Posterior vena cava (tissue), 2 donors: ENCODE measurements around the gene RAB11FIP3. TPM values are rescaled to one million over a fixed set of nuclear protein-coding genes. Genes with fewer than 3 reads are reported as not detected.

ENCODE experiments used
- DNase-seq: peaks from one replicate; pipeline ENCODE4 v3.0.0-alpha.2; 2020; ENCODE audit warnings: low spot score
- intact Hi-C, 2 donors: fragments of 100-400 bp; cut with DNase I; formaldehyde crosslinking; loops; one replicate each; pipeline versions ENCODE4 v1.14.1 to v1.14.2; 2022 to 2023
- microRNA-seq, 2 donors: library from miRNA; unstranded; fragments of <30 nt; microRNA quantifications; one replicate each; pipeline ENCODE4 v1.2.0, GENCODE V29; 2020 to 2021; ENCODE audit warnings: borderline microRNAs expressed in 2 of 2
- total RNA-seq, 2 donors: library from RNA; stranded (reverse); fragmentation: NEBNext Ultra II Directional; extraction: Animal tissue kit (Norgen Biotek cat#: 25700); gene quantifications; one replicate each; pipeline ENCODE4 v1.2.1, GENCODE V29; 2021
- donor health status: DM: yes; HTN: yes; CAD: no.
- donor health status: DM: yes; HTN: yes; CAD: no.

The RAB11FIP3 gene
- total RNA-seq, 2 donors from 2014 or later: 40.1 to 45.2 TPM

DNA sequence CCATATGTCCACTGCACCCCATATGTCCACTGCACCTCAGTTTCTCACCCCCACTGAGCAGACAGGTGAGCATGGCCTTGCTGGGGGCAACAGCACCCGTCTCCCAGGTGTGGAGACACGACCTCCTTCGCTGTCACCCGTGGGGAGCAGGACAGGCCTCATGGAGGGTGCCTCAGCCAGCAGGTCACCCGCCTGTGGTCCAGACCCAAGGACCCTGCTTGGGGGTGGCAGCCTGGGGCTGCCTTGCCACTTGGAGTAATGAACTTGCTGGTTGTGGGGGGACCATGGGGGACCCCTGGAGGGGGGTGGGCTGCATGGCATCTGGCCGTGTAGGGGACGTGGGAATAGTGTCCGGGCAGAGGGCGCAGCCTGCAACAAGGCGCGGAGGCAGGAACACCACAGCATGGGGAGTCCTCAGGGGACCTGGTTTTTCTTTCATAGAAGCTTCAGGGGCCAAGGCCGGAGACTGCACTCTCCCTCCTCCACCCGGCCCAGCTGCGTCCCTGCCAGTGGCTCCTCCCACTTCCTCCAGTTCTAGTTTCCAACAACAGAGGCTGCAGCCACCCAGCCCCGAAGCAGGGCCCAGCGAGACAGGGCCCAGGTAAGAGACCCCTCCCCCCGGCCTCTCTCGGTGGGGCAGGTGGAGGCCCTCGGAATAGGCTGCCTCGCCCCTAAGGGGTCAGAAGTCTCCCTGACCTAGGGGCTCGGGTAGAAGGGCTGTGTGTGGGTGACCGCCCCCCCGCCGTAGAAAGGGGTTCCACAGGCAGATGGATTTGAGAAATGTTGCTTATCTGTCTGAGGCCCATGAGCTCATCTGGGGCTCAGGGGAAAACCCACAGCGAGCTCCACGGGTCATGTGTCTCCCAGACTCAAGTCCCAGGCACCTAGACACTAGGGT, 141.3 kb downstream of the RAB11FIP3 start, which contains the start of gene NHLRC4:
Gene NHLRC4 (plus strand): TSS at position 531 of the 898 bp plus-strand sequence. CDS start 1,043 bp downstream, outside the sequence.
- intact Hi-C loops: no loop called here
- peak; percentile 92 for DNase-seq

DNA sequence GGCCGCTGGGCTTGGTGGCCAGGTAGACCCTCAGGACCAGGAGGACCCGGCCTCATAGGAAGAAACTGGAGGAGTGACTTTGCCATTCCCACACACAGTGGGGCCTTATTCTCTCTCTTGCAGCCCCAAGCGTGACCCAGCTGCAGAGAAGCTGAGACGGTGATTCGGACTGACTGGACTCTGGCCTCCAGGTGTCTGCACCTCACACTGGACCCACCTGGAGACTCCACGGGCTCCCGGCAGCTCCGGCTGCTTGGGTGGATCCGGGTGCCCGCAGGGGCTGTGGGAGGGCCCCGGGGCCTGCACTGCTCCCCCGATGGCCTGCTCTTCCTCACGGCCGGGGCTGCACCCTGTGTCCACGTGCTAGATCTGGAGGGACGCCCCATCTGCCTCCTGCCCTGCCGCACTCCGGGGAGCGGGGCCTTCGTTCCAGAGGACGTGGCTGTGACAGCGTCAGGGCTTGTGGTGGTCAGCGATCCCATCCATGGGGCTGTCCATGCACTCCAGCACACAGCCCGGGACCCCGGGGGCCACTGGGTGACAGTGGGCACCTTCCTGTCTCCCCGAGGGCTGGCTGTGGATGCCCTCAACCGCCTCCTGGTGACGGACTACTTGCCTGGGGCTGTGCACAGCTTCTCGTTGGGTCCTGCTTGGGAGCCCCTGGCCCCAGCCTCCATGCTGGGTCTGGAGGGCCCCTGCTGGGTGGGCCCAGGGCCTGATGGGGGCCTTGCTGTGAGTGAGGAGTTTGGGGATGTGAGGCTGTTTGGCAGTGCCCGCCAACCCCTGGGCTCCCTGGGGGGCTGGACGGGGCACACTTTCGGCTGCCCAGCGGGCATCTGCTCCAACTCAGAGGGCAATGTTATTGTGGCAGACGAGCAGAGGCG, 142.2 kb downstream of the RAB11FIP3 start:
- intact Hi-C loops: no loop called here

DNA sequence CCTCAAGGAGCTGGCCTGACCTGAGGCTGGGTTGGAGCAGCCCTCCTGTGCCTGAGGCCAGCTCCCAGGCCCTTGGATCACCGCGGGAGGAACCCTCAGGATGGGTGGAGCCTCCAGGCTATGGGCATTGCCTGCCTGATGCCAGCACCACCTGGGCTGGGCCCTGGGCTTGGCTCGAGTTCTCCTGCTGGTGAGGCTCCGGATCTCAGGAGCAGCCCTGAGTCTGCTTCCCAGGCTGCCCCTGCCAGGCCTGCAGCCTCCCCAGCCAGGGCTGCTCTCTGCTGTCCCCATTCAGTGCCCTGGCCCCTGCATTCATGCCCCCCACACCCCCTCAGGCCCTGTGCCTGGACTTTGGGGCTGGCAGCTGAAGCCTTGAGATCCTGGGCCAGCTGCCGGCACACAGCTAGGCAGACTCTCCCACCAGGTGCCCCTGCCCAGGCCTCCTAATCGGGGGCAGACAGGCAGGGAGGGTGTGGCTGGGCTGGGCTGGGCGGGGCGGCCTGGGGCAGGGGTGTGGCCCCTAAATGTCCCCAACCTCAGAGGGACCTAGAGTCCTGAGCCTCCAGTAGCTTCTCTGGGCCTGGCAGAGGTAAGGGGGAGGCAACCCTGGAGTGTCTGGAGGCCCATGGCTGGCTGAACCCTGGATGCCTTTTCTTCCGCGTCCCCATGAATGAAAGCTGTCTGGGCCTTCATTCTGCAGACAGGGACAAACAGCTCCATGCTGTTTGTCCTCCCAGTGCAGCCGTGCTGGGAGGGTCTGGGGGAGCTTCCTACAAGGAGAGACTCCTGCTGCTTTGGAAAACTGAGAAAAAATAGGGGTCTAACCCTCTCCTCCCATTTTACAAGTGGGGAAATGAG, 143.2 kb downstream of the RAB11FIP3 start:
- intact Hi-C loops: no loop called here
- DNase-seq: no peak

More for the DNA sequence above, 142.2 kb downstream of the RAB11FIP3 start:
- no peak for DNase-seq

DNA sequence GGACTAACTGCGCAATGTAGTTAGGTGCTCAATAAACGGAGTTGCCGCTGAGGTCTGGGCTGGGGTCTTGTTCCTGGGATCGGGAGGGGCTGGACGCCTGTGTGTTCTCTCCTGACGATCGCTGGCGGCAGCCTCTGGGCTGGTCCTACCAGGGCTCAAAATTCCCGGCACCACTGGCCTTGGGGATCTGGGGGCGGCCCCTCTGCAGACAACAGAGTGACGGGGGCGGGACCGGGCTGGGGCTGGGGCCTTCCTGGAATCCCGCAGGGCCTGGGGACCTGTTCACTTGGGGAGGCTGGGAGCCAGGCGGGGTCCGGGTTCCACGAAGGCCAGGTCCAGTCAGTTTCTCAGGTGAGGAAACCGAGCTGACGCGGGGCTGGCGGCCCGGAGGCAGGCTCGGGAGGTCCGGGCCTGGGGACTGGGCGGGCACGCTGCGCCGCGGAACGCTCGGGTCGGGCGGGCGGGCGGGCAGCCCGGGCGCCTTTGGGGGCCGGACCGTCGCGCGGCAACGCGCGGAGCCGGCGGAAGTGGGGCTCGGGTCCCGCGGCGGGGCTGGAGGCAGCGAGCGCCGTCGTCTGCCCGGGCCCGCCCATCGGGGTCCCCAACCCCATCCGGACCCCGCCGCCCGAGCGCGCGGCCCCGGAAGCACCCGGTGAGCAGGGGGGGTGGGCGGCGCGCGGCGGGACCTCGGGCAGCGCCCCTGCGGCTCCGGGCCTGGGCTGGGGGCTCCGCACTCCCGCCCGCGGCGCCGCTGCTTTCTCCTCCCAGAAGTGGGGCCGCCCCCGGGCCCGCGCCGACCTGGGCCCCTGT, 144.2 kb downstream of the RAB11FIP3 start, which contains the start of gene PIGQ:
Gene PIGQ (plus strand): TSS at position 524 of the 810 bp plus-strand sequence. CDS start 4,107 bp downstream, outside the sequence.
- peak; percentile 90 for DNase-seq
- intact Hi-C loops: no loop called here

Small RNA genes within 50 kb of the gene (microRNA-seq; reads per million reads assigned to microRNA genes)
- 0.32 to 0.78 reads per million in 2 donors for gene MIR3176
- gene MIR5587: 0 to 0.52 reads per million in 2 donors

Other genes starting within 250 kb of the RAB11FIP3 start
- 1,000 to 10,000 TPM in 1 of 2 donors, 100 to 1,000 TPM in 1; 878 to 2,742 TPM for gene HBA1, start 249.0 kb upstream of the RAB11FIP3 start, total RNA-seq
- under 1 TPM in 1 of 2 donors, not detected in 1; 0.48 TPM for gene HBQ1, start 245.2 kb upstream of the RAB11FIP3 start, total RNA-seq
- gene LUC7L, start 196.2 kb upstream of the RAB11FIP3 start, total RNA-seq: 10 to 100 TPM; 42.7 to 43.0 TPM
- 10 to 100 TPM; 69.4 to 86.2 TPM for gene FAM234A, start 190.8 kb upstream of the RAB11FIP3 start, total RNA-seq
- gene RGS11, start 149.7 kb upstream of the RAB11FIP3 start, total RNA-seq: 10 to 100 TPM in 1 of 2 donors, 1 to 10 TPM in 1; 7.7 to 10.6 TPM
- under 1 TPM; 0.38 to 0.97 TPM for gene ARHGDIG, start 145.1 kb upstream of the RAB11FIP3 start, total RNA-seq
- gene PDIA2, start 142.5 kb upstream of the RAB11FIP3 start, total RNA-seq: under 1 TPM; 0.86 to 0.88 TPM
- gene AXIN1, start 72.9 kb upstream of the RAB11FIP3 start, total RNA-seq: 10 to 100 TPM; 13.4 to 19.0 TPM
- 10 to 100 TPM; 35.7 to 36.0 TPM for gene MRPL28, start 55.1 kb upstream of the RAB11FIP3 start, total RNA-seq
- gene PGAP6, start 43.7 kb upstream of the RAB11FIP3 start, total RNA-seq: 10 to 100 TPM; 24.7 to 28.9 TPM
- 100 to 1,000 TPM in 1 of 2 donors, 10 to 100 TPM in 1; 70.7 to 108 TPM for gene NME4, start 28.4 kb upstream of the RAB11FIP3 start, total RNA-seq
- 10 to 100 TPM; 11.2 to 12.9 TPM for gene DECR2, start 23.8 kb upstream of the RAB11FIP3 start, total RNA-seq
- gene CAPN15, start 102.1 kb downstream of the RAB11FIP3 start, total RNA-seq: 10 to 100 TPM; 23.3 to 26.6 TPM
- not detected for gene PRR35, start 134.7 kb downstream of the RAB11FIP3 start, total RNA-seq
- gene NHLRC4, start 141.4 kb downstream of the RAB11FIP3 start, total RNA-seq: under 1 TPM; 0.38 to 0.65 TPM
- 10 to 100 TPM; 22.1 to 25.4 TPM for gene PIGQ, start 144.3 kb downstream of the RAB11FIP3 start, total RNA-seq
- 10 to 100 TPM; 13.0 to 13.6 TPM for gene RAB40C, start 164.4 kb downstream of the RAB11FIP3 start, total RNA-seq
- under 1 TPM; 0.14 TPM for gene WFIKKN1, start 205.3 kb downstream of the RAB11FIP3 start, total RNA-seq
- 10 to 100 TPM; 43.3 to 63.2 TPM for gene METTL26, start 210.7 kb downstream of the RAB11FIP3 start, total RNA-seq
- 10 to 100 TPM; 19.0 to 21.5 TPM for gene MCRIP2, start 216.2 kb downstream of the RAB11FIP3 start, total RNA-seq
- 10 to 100 TPM; 13.4 to 14.9 TPM for gene WDR90, start 223.7 kb downstream of the RAB11FIP3 start, total RNA-seq
- 10 to 100 TPM; 57.5 to 65.1 TPM for gene RHOT2, start 242.5 kb downstream of the RAB11FIP3 start, total RNA-seq